Tibial nerve (tissue), 4 donors: Measurements from ENCODE around the gene NIM1K. TPM values are rescaled to one million over a fixed set of nuclear protein-coding genes. Genes with fewer than 3 reads are reported as not detected.

Experiments used
- DNase-seq, 2 donors: peaks; one replicate each; pipeline ENCODE4 v3.0.0-alpha.2; 2019; ENCODE audit warnings: low spot score in 2 of 2
- H3K27ac ChIP-seq, 4 donors: fragments of 200-600 bp; sonication (generic) in 3 of 4; one replicate each; pipeline ENCODE4 v1.5.1; 2017 to 2019; ENCODE audit warnings: mild to moderate bottlenecking in 1 of 4
- H3K27me3 ChIP-seq, 2 donors: fragments of 200-600 bp; sonication (generic) in 1 of 2; one replicate each; pipeline versions ENCODE4 v1.5.1 to v1.6.0; 2017 to 2019
- H3K36me3 ChIP-seq, 3 donors: fragments of 200-600 bp; sonication (generic); one replicate each; pipeline ENCODE4 v1.5.1; 2018 to 2019
- H3K4me1 ChIP-seq, 4 donors: fragments of 200-600 bp; sonication (generic) in 3 of 4; one replicate each; pipeline ENCODE4 v1.5.1; 2017 to 2019
- H3K4me3 ChIP-seq, 4 donors: fragments of 200-600 bp; sonication (generic) in 3 of 4; one replicate each; pipeline ENCODE4 v1.5.1; 2017 to 2019; ENCODE audit warnings: mild to moderate bottlenecking in 1 of 4, moderate library complexity in 1 of 4
- H3K9me3 ChIP-seq, 4 donors: fragments of 200-600 bp; sonication (generic) in 3 of 4; one replicate each; pipeline ENCODE4 v1.5.1; 2017 to 2019
- CTCF ChIP-seq, 5 experiments: fragments of 200-600 bp in 3 of 5; fragments of 450-650 bp in 2 of 5; sonication (generic) in 3 of 5; IDR thresholded peaks; one replicate each; pipeline ENCODE4 v1.5.1; 2016 to 2019; ENCODE audit warnings: antibody characterized with exemption in 5 of 5, mild to moderate bottlenecking in 3 of 5, moderate library complexity in 2 of 5
- EP300 ChIP-seq, 2 donors: sonication (generic); formaldehyde crosslinking; IDR thresholded peaks; one replicate each; pipeline ENCODE4 v1.6.1; 2017; ENCODE audit warnings: antibody characterized with exemption in 2 of 2, mild to moderate bottlenecking in 1 of 2
- POLR2A ChIP-seq, 2 donors: fragments of 450-650 bp; IDR thresholded peaks; one replicate each; pipeline ENCODE4 v1.6.1; 2017; ENCODE audit warnings: antibody characterized with exemption in 2 of 2, mild to moderate bottlenecking in 2 of 2, moderate library complexity in 2 of 2
- WGBS, 2 donors: methylation state at CpG; one replicate each; pipeline ENCODE4 v1.1.5; 2018; 5-methylcytosine and 5-hydroxymethylcytosine counted together
- total RNA-seq, 4 donors: library from RNA; depleted of rRNA; stranded (reverse); fragments of >200 nt; gene quantifications; one replicate each; pipeline ENCODE4 v1.1.0, GENCODE V29; 2016

Gene NIM1K
- total RNA-seq, 4 donors from 2014 or later: 2.0 to 4.8 (median 3.6) TPM

- H3K9me3 ChIP-seq: no peaks in the 10 kb centered on the region
- DNase-seq: no peak
- H3K4me1 ChIP-seq: no peaks in the 10 kb centered on the region
- H3K36me3 ChIP-seq: no peaks in the 10 kb centered on the region
- TF ChIP-seq POLR2A (IDR thresholded peaks at IDR 0.05) (no peak), CTCF (IDR thresholded peaks at IDR 0.05) (no peak), EP300 (IDR thresholded peaks at IDR 0.05) (no peak)
- H3K27ac ChIP-seq: no peak overlapping the region
- WGBS, 2 donors: 85 to 87% methylated on average over 3 of the region's 3 CpGs
- no peak overlapping the region for H3K4me3 ChIP-seq
- no peaks in the 10 kb centered on the region for H3K27me3 ChIP-seq
Measured at GRCh38 chr5:43230707-43231106, 38.7 kb downstream of the NIM1K start.

- TF ChIP-seq CTCF (IDR thresholded peaks at IDR 0.05): no peak
- no peak for TF ChIP-seq EP300 (IDR thresholded peaks at IDR 0.05)
- no peak for TF ChIP-seq POLR2A (IDR thresholded peaks at IDR 0.05)
- no peaks in the 10 kb centered on the region for H3K36me3 ChIP-seq
- no peaks in the 10 kb centered on the region for H3K27me3 ChIP-seq
- no peak overlapping the region for H3K4me3 ChIP-seq
- H3K27ac ChIP-seq: no peak overlapping the region
- WGBS, 2 donors: 69 to 79% methylated on average over 3 of the region's 3 CpGs
- no peak for DNase-seq
- no peaks in the 10 kb centered on the region for H3K4me1 ChIP-seq
- H3K9me3 ChIP-seq: no peaks in the 10 kb centered on the region
Measured at GRCh38 chr5:43231977-43232376, 40.0 kb downstream of the NIM1K start.

- Histone ChIP-seq H3K4me3 (no peak overlapping the region), H3K27ac (no peak overlapping the region), H3K4me1 (no peaks in the 10 kb centered on the region), H3K36me3 (no peaks in the 10 kb centered on the region), H3K27me3 (no peaks in the 10 kb centered on the region), H3K9me3 (no peaks in the 10 kb centered on the region)
- no peak for TF ChIP-seq EP300 (IDR thresholded peaks at IDR 0.05)
- no peak for TF ChIP-seq POLR2A (IDR thresholded peaks at IDR 0.05)
- no peak for TF ChIP-seq CTCF (IDR thresholded peaks at IDR 0.05)
- no peak for DNase-seq
- WGBS, 2 donors: 81 to 86% methylated on average over 15 of the region's 15 CpGs
Measured at GRCh38 chr5:43232943-43233833, 41.2 kb downstream of the NIM1K start.

GRCh38 chr5:43233946-43234345, 41.9 kb downstream of the NIM1K start:
- no peak for DNase-seq
- Histone ChIP-seq H3K4me1 (no peaks in the 10 kb centered on the region), H3K4me3 (no peak overlapping the region), H3K36me3 (no peaks in the 10 kb centered on the region), H3K9me3 (no peaks in the 10 kb centered on the region), H3K27ac (no peak overlapping the region), H3K27me3 (no peaks in the 10 kb centered on the region)
- 72 to 73% methylated on average over 3 of the region's 3 CpGs for WGBS, 2 donors
- TF ChIP-seq POLR2A (IDR thresholded peaks at IDR 0.05) (no peak), EP300 (IDR thresholded peaks at IDR 0.05) (no peak), CTCF (IDR thresholded peaks at IDR 0.05) (no peak)

- WGBS, 2 donors: 75 to 88% methylated on average over 5 of the region's 5 CpGs
- no peaks in the 10 kb centered on the region for H3K36me3 ChIP-seq
- H3K27me3 ChIP-seq: no peaks in the 10 kb centered on the region
- H3K27ac ChIP-seq: no peak overlapping the region
- no peaks in the 10 kb centered on the region for H3K9me3 ChIP-seq
- no peak for DNase-seq
- no peaks in the 10 kb centered on the region for H3K4me1 ChIP-seq
- no peak for TF ChIP-seq EP300 (IDR thresholded peaks at IDR 0.05)
- TF ChIP-seq POLR2A (IDR thresholded peaks at IDR 0.05): no peak
- H3K4me3 ChIP-seq: no peak overlapping the region
Measured at GRCh38 chr5:43236653-43237355, 44.8 kb downstream of the NIM1K start.
